CD14-positive monocyte (primary cell): Measurements from ENCODE around the gene DHCR24. TPM values are rescaled to one million over a fixed set of nuclear protein-coding genes. Genes with fewer than 3 reads are reported as not detected.

Source experiments
- DNase-seq, 3 donors: peaks; one replicate each; pipeline ENCODE4 v3.0.0-alpha.2; 2011 to 2022
- H2AFZ ChIP-seq: 2 replicates; pipeline ENCODE4 v1.6.0; 2012; ENCODE audit warnings: mild to moderate bottlenecking, low read depth, low read length, inconsistent platforms; ENCODE audit not compliant: insufficient read depth, poor library complexity, severe bottlenecking
- H3K27ac ChIP-seq, 2 donors: 1 replicate in 1 of 2; 2 replicates in 1 of 2; pipeline ENCODE4 v1.5.1; 2012 to 2013; ENCODE audit warnings: low read length in 2 of 2, control low read depth in 1 of 2, inconsistent platforms in 1 of 2, low read depth in 1 of 2, mild to moderate bottlenecking in 1 of 2
- H3K27me3 ChIP-seq, 2 donors: one replicate each; pipeline versions ENCODE4 v1.6.0 to v1.6.1; 2011 to 2013; ENCODE audit warnings: low read length in 2 of 2; ENCODE audit not compliant: control insufficient read depth in 2 of 2, insufficient read depth in 2 of 2
- H3K36me3 ChIP-seq, 2 donors: replicated peaks in 1 of 2; 1 replicate in 1 of 2; 2 replicates in 1 of 2; pipeline versions ENCODE4 v1.5.1 to v1.6.1; 2012 to 2013; ENCODE audit warnings: low read length in 2 of 2, control low read depth in 1 of 2, inconsistent platforms in 1 of 2, mild to moderate bottlenecking in 1 of 2; ENCODE audit not compliant: insufficient read depth in 2 of 2, control insufficient read depth in 1 of 2
- H3K4me1 ChIP-seq, 2 donors: 1 replicate in 1 of 2; 2 replicates in 1 of 2; pipeline versions ENCODE4 v1.5.1 to v1.6.1; 2012 to 2013; ENCODE audit warnings: low read length in 2 of 2, control low read depth in 1 of 2, inconsistent platforms in 1 of 2, mild to moderate bottlenecking in 1 of 2, moderate library complexity in 1 of 2; ENCODE audit not compliant: insufficient read depth in 2 of 2, control insufficient read depth in 1 of 2
- H3K4me2 ChIP-seq: replicated peaks from 2 replicates; pipeline ENCODE3; 2012; ENCODE audit warnings: low read length, moderate library complexity, mild to moderate bottlenecking; ENCODE audit not compliant: poor library complexity, severe bottlenecking; ENCODE audit errors: extremely low read depth
- H3K4me3 ChIP-seq, 3 experiments: fragments of 200-600 bp in 1 of 3; sonication (generic) in 1 of 3; replicated peaks in 1 of 3; 1 replicate in 2 of 3; 2 replicates in 1 of 3; pipeline ENCODE4 v1.5.1; 2011 to 2013; ENCODE audit warnings: low read length in 3 of 3, mild to moderate bottlenecking in 3 of 3, control low read depth in 2 of 3, low read depth in 2 of 3, inconsistent platforms in 1 of 3, moderate library complexity in 1 of 3
- H3K79me2 ChIP-seq: 2 replicates; pipeline ENCODE4 v1.6.0; 2012; ENCODE audit warnings: mild to moderate bottlenecking, control low read depth, inconsistent platforms, low read length, moderate library complexity; ENCODE audit not compliant: insufficient read depth
- H3K9ac ChIP-seq: 2 replicates; pipeline ENCODE4 v1.6.0; 2017; ENCODE audit warnings: low read length, mild to moderate bottlenecking; ENCODE audit not compliant: insufficient read depth, poor library complexity, severe bottlenecking
- H3K9me3 ChIP-seq, 2 donors: replicated peaks in 1 of 2; 1 replicate in 1 of 2; 2 replicates in 1 of 2; pipeline versions ENCODE4 v1.5.1 to v1.6.1; 2012 to 2013; ENCODE audit warnings: low read length in 2 of 2, control low read depth in 1 of 2; ENCODE audit not compliant: control insufficient read depth in 1 of 2, insufficient read depth in 1 of 2
- H4K20me1 ChIP-seq: 2 replicates; pipeline ENCODE4 v1.6.0; 2012; ENCODE audit warnings: mild to moderate bottlenecking, low read length, control low read depth, moderate library complexity; ENCODE audit not compliant: insufficient read depth
- H3K27ac Mint-ChIP-seq, 7 donors: one replicate each; pipeline ENCODE4 v1.8.0; 2020; ENCODE audit warnings: mild to moderate bottlenecking in 7 of 7, mixed read lengths in 7 of 7, moderate library complexity in 6 of 7, inconsistent platforms in 2 of 7
- H3K27me3 Mint-ChIP-seq, 3 donors: one replicate each; pipeline ENCODE4 v1.8.0; 2021 to 2022; ENCODE audit warnings: low read depth in 3 of 3, mild to moderate bottlenecking in 3 of 3, mixed read lengths in 3 of 3, moderate library complexity in 3 of 3, inconsistent platforms in 1 of 3
- H3K36me3 Mint-ChIP-seq, 2 donors: one replicate each; pipeline ENCODE4 v1.8.0; 2020; ENCODE audit warnings: mixed read lengths in 2 of 2, inconsistent platforms in 1 of 2, mild to moderate bottlenecking in 1 of 2
- H3K4me1 Mint-ChIP-seq: one replicate; pipeline ENCODE4 v1.8.0; 2020; ENCODE audit warnings: mild to moderate bottlenecking, mixed read lengths
- H3K4me3 Mint-ChIP-seq, 2 donors: one replicate each; pipeline ENCODE4 v1.8.0; 2020; ENCODE audit warnings: mild to moderate bottlenecking in 2 of 2, mixed read lengths in 2 of 2, moderate library complexity in 1 of 2
- H3K9me3 Mint-ChIP-seq, 7 donors: one replicate each; pipeline ENCODE4 v1.8.0; 2020 to 2022; ENCODE audit warnings: mixed read lengths in 7 of 7, mild to moderate bottlenecking in 6 of 7, moderate library complexity in 6 of 7, inconsistent platforms in 2 of 7
- WGBS: methylation state at CpG from one replicate; pipeline ENCODE4 v1.1.5; 2013; ENCODE audit warnings: missing lambda C conversion rate; ENCODE audit not compliant: insufficient coverage; 5-methylcytosine and 5-hydroxymethylcytosine counted together
- intact Hi-C, 2 donors: fragments of 100-400 bp; cut with micrococcal nuclease; formaldehyde crosslinking; loops; one replicate each; pipeline versions ENCODE4 v1.15.0 to v1.15.1; 2023
- polyA plus RNA-seq, 3 donors: library from polyadenylated mRNA; depleted of rRNA in 1 of 3; unstranded in 2 of 3; stranded (reverse) in 1 of 3; fragments of 300-500 nt in 2 of 3; fragments of >200 nt in 1 of 3; fragmentation: Illumina TruSeq in 2 of 3; gene quantifications; 1 replicate in 2 of 3; 2 replicates in 1 of 3; pipeline ENCODE4 v1.2.3, GENCODE V29; 2012 to 2021
- TF ChIP-seq, protein P1 (sequence below): fragments of 200-600 bp; IDR thresholded peaks from one replicate; pipeline ENCODE4 v1.8.0; 2022; ENCODE audit warnings: antibody characterized with exemption, mild to moderate bottlenecking

DHCR24 gene
- polyA plus RNA-seq, 3 donors = 0.48 to 3.5 (median 3.0) TPM

DNA sequence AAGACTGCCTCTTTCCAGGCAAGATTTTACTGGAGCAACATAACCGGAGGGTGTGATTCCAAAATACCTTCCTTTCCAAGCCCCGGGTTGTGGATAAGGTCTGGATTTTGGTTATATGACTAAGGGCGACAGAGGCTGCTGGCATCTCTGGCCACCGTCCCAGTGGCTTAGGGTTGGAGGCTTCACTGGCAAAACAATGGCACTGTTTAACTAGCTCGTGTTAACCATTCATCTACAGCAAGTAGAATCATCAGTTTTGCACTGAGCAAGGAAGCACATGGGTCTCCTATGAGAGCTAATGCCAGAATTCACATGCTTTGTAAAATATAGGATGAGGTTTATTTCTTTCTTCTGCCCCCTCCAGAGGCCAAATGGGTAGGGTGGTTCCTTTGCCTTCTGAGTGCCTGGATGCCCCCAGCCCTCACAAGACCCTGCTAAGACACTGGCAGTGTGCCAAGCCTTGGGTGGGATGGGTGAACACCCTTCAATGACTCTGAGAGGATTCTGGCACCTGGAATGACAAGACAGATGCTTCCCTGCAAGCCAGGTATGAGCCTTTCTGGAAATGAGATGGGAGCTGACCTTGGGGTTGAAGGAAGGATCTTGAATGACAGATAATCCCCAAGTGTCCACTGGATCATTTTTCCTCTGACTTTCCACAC lies 36.8 kb downstream of the DHCR24 start:
- H3K36me3 ChIP-seq = peaks cover 4 to 9% of the 10 kb centered on the region in 2 donors
- Mint-ChIP-seq H3K9me3 (no peaks in the 10 kb centered on the region), H3K4me1 (peaks cover 6% of the 10 kb centered on the region), H3K27ac (peak overlapping the region in 1 of 7 donors; percentile 26), H3K4me3 (no peak overlapping the region), H3K27me3 (no peaks in the 10 kb centered on the region), H3K36me3 (peaks cover 17 to 39% of the 10 kb centered on the region in 2 donors)
- no peak overlapping the region for H2AFZ ChIP-seq
- H3K27ac ChIP-seq = no peak overlapping the region
- no peak for DNase-seq
- no peaks in the 10 kb centered on the region for H3K9me3 ChIP-seq
- TF ChIP-seq, protein P1, sequence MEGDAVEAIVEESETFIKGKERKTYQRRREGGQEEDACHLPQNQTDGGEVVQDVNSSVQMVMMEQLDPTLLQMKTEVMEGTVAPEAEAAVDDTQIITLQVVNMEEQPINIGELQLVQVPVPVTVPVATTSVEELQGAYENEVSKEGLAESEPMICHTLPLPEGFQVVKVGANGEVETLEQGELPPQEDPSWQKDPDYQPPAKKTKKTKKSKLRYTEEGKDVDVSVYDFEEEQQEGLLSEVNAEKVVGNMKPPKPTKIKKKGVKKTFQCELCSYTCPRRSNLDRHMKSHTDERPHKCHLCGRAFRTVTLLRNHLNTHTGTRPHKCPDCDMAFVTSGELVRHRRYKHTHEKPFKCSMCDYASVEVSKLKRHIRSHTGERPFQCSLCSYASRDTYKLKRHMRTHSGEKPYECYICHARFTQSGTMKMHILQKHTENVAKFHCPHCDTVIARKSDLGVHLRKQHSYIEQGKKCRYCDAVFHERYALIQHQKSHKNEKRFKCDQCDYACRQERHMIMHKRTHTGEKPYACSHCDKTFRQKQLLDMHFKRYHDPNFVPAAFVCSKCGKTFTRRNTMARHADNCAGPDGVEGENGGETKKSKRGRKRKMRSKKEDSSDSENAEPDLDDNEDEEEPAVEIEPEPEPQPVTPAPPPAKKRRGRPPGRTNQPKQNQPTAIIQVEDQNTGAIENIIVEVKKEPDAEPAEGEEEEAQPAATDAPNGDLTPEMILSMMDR = no peak
- no peaks in the 10 kb centered on the region for H4K20me1 ChIP-seq
- H3K4me1 ChIP-seq = peaks cover 0 to 5% of the 10 kb centered on the region in 2 donors
- H3K27me3 ChIP-seq = no peaks in the 10 kb centered on the region
- H3K9ac ChIP-seq = no peak overlapping the region
- no peak overlapping the region for H3K4me2 ChIP-seq
- intact Hi-C loops = no loop called here
- H3K4me3 ChIP-seq = no peak overlapping the region
- no CpG with 5 or more reads among the region's 5 CpGs for WGBS
- no peaks in the 10 kb centered on the region for H3K79me2 ChIP-seq

DNA sequence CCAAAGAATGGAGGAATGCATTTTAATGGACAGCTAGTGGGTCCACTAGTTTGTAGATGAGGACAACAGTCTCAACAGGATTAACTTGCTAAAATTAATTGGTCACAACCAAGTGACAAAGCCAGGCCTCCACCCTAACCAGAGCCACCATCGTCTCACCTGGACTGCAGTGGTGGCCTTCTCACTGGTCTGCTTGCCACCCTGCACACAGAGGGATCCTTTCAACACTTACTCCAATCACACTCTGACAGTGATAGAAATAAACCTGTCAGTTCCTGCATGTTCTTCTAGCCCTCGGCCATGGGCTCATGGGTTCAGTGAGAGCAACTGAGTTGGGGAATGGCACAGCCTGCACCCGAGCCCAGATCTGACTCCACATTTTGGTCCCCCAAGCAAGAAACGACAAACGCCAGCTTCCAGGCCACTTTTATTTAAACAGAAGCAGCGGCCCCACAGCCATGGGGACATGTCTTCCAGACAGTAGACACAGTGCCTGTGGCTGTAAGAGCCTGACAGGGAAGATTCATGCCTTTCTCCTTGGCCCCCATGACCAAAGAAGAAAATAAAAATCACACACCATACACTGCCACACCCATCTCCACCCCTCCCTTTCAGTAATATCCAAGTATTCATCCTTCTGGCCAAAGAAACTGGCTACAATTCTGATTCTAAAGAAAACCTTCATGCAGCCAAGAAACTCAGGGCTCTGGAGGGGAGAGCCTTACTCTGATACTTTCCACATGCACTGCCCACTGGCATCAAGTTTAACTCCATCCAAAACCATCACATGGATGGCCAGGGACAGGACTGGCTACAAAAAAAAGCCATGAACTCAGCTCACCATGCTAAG lies 37.6 kb downstream of the DHCR24 start:
- Histone ChIP-seq H3K9me3 (no peaks in the 10 kb centered on the region), H2AFZ (no peak overlapping the region), H3K4me1 (peaks cover 0 to 5% of the 10 kb centered on the region in 2 donors), H3K27ac (no peak overlapping the region), H3K4me2 (no peak overlapping the region), H3K27me3 (no peaks in the 10 kb centered on the region), H3K9ac (no peak overlapping the region), H3K36me3 (peaks cover 4 to 9% of the 10 kb centered on the region in 2 donors), H3K79me2 (no peaks in the 10 kb centered on the region), H4K20me1 (no peaks in the 10 kb centered on the region), H3K4me3 (no peak overlapping the region)
- Mint-ChIP-seq H3K36me3 (peaks cover 17 to 39% of the 10 kb centered on the region in 2 donors), H3K4me1 (peaks cover 6% of the 10 kb centered on the region), H3K9me3 (peaks cover 0 to 3% (median 0%) of the 10 kb centered on the region in 7 donors), H3K27ac (peak overlapping the region in 2 of 7 donors; percentile 26 to 78), H3K27me3 (no peaks in the 10 kb centered on the region), H3K4me3 (no peak overlapping the region)
- 91% methylated on average over 6 of the region's 6 CpGs for WGBS
- TF ChIP-seq, protein P1 = no peak
- no peak for DNase-seq
- intact Hi-C loops = no loop called here
